Measurements from ENCODE around the gene XPC. TPM values are rescaled to one million over a fixed set of nuclear protein-coding genes. Genes with fewer than 3 reads are reported as not detected.

The XPC gene
- total RNA-seq, 1 experiment from 2014 or later, result 24.3 TPM

- peaks cover 45% of the 10 kb centered on the region for H3K36me3 Mint-ChIP-seq (ENCODE audit: insufficient read depth, unreplicated experiment)
- CTCF ChIA-PET, result no interaction called here
- TF ChIP-seq CTCF (IDR thresholded peaks at IDR 0.05; ENCODE audit: unreplicated experiment), result no peak
- no peaks in the 10 kb centered on the region for H3K27me3 Mint-ChIP-seq (ENCODE audit: unreplicated experiment)
- H3K9me3 Mint-ChIP-seq (ENCODE audit: low read depth, unreplicated experiment), result no peaks in the 10 kb centered on the region
- intact Hi-C loops (cut with micrococcal nuclease; ENCODE audit: unreplicated experiment), result no loop called here
- no TSS peak for BruUV-seq (replicated peaks)
- DNase-seq, result no peak
- H3K4me3 Mint-ChIP-seq (ENCODE audit: low read depth, unreplicated experiment), result no peak overlapping the region
- peaks cover under 1% of the 10 kb centered on the region for H3K4me1 Mint-ChIP-seq (ENCODE audit: low read depth, unreplicated experiment)
- no peak overlapping the region for H3K27ac Mint-ChIP-seq (ENCODE audit: unreplicated experiment)
Observed at GRCh38 chr3:14132689-14133088, 45.7 kb downstream of the XPC start.

GRCh38 chr3:14132120-14132519 lies 46.3 kb downstream of the XPC start:
- intact Hi-C loops (cut with micrococcal nuclease; ENCODE audit: unreplicated experiment), result no loop called here
- H3K36me3 Mint-ChIP-seq (ENCODE audit: insufficient read depth, unreplicated experiment), result peaks cover 45% of the 10 kb centered on the region
- BruUV-seq (replicated peaks), result no TSS peak
- CTCF ChIA-PET, result no interaction called here
- H3K27ac Mint-ChIP-seq (ENCODE audit: unreplicated experiment), result no peak overlapping the region
- no peak for TF ChIP-seq CTCF (IDR thresholded peaks at IDR 0.05; ENCODE audit: unreplicated experiment)
- no peaks in the 10 kb centered on the region for H3K9me3 Mint-ChIP-seq (ENCODE audit: low read depth, unreplicated experiment)
- H3K4me1 Mint-ChIP-seq (ENCODE audit: low read depth, unreplicated experiment), result peaks cover 6% of the 10 kb centered on the region
- no peak overlapping the region for H3K4me3 Mint-ChIP-seq (ENCODE audit: low read depth, unreplicated experiment)
- no peak for DNase-seq
- H3K27me3 Mint-ChIP-seq (ENCODE audit: unreplicated experiment), result no peaks in the 10 kb centered on the region

- no peaks in the 10 kb centered on the region for H3K9me3 Mint-ChIP-seq (ENCODE audit: low read depth, unreplicated experiment)
- CTCF ChIA-PET, result no interaction called here
- H3K36me3 Mint-ChIP-seq (ENCODE audit: insufficient read depth, unreplicated experiment), result peaks cover 43% of the 10 kb centered on the region
- no TSS peak for BruUV-seq (replicated peaks)
- intact Hi-C loops (cut with micrococcal nuclease; ENCODE audit: unreplicated experiment), result no loop called here
- H3K4me1 Mint-ChIP-seq (ENCODE audit: low read depth, unreplicated experiment), result peaks cover 14% of the 10 kb centered on the region
- H3K27ac Mint-ChIP-seq (ENCODE audit: unreplicated experiment), result no peak overlapping the region
- no peak for DNase-seq
- H3K4me3 Mint-ChIP-seq (ENCODE audit: low read depth, unreplicated experiment), result no peak overlapping the region
- H3K27me3 Mint-ChIP-seq (ENCODE audit: unreplicated experiment), result no peaks in the 10 kb centered on the region
- no peak for TF ChIP-seq CTCF (IDR thresholded peaks at IDR 0.05; ENCODE audit: unreplicated experiment)
Observed at GRCh38 chr3:14131134-14131533, 47.3 kb downstream of the XPC start.

GRCh38 chr3:14130707-14131106 lies 47.7 kb downstream of the XPC start:
- no peaks in the 10 kb centered on the region for H3K27me3 Mint-ChIP-seq (ENCODE audit: unreplicated experiment)
- peaks cover 45% of the 10 kb centered on the region for H3K36me3 Mint-ChIP-seq (ENCODE audit: insufficient read depth, unreplicated experiment)
- BruUV-seq (replicated peaks), result no TSS peak
- no peak overlapping the region for H3K4me3 Mint-ChIP-seq (ENCODE audit: low read depth, unreplicated experiment)
- DNase-seq, result no peak
- H3K27ac Mint-ChIP-seq (ENCODE audit: unreplicated experiment), result no peak overlapping the region
- peaks cover 14% of the 10 kb centered on the region for H3K4me1 Mint-ChIP-seq (ENCODE audit: low read depth, unreplicated experiment)
- TF ChIP-seq CTCF (IDR thresholded peaks at IDR 0.05; ENCODE audit: unreplicated experiment), result no peak
- H3K9me3 Mint-ChIP-seq (ENCODE audit: low read depth, unreplicated experiment), result no peaks in the 10 kb centered on the region
- intact Hi-C loops (cut with micrococcal nuclease; ENCODE audit: unreplicated experiment), result no loop called here
- CTCF ChIA-PET, result no interaction called here

GRCh38 chr3:14130230-14130629 lies 48.2 kb downstream of the XPC start:
- H3K27ac Mint-ChIP-seq (ENCODE audit: unreplicated experiment), result no peak overlapping the region

More at GRCh38 chr3:14130230-14130629, 48.2 kb downstream of the XPC start:
- Mint-ChIP-seq H3K27me3 (ENCODE audit: unreplicated experiment) (no peaks in the 10 kb centered on the region), H3K36me3 (ENCODE audit: insufficient read depth, unreplicated experiment) (peaks cover 48% of the 10 kb centered on the region), H3K9me3 (ENCODE audit: low read depth, unreplicated experiment) (no peaks in the 10 kb centered on the region), H3K4me3 (ENCODE audit: low read depth, unreplicated experiment) (no peak overlapping the region), H3K4me1 (ENCODE audit: low read depth, unreplicated experiment) (peaks cover 14% of the 10 kb centered on the region)
- no TSS peak for BruUV-seq (replicated peaks)
- intact Hi-C loops (cut with micrococcal nuclease; ENCODE audit: unreplicated experiment), result no loop called here
- CTCF ChIA-PET, result no interaction called here
- no peak for DNase-seq
- TF ChIP-seq CTCF (IDR thresholded peaks at IDR 0.05; ENCODE audit: unreplicated experiment), result no peak

Measured in Calu3 (cell line).